SK-N-SH treated with all-trans-retinoic acid at 6 μM for 48 hours (cell line): ENCODE measurements around the gene ZNF219.

ENCODE experiments used
- ATAC-seq: fragments of 200-7000 bp; cut with Tn5 transposase; 3 replicates; pipeline ENCODE4 v1.9.1; 2020; ENCODE audit warnings: mild to moderate bottlenecking, moderate library complexity
- BACH2 ChIP-seq: fragments of 250-450 bp; sonication (Bioruptor Pico); IDR thresholded peaks from 2 replicates; pipeline ENCODE4 v1.9.0; 2021; ENCODE audit warnings: mild to moderate bottlenecking, borderline replicate concordance
- CSDC2 ChIP-seq: fragments of 250-450 bp; sonication (Bioruptor Pico); IDR thresholded peaks from 2 replicates; pipeline ENCODE4 v1.5.0; 2020; ENCODE audit warnings: mild to moderate bottlenecking, moderate library complexity
- ESRRG ChIP-seq: fragments of 250-450 bp; sonication (Bioruptor Pico); IDR thresholded peaks from 2 replicates; pipeline ENCODE4 v1.6.1; 2021; ENCODE audit warnings: mild to moderate bottlenecking
- ISL1 ChIP-seq: fragments of 250-450 bp; sonication (Bioruptor Pico); IDR thresholded peaks from 2 replicates; pipeline ENCODE4 v2.1.2; 2022; ENCODE audit warnings: mild to moderate bottlenecking, moderate library complexity
- OSR1 ChIP-seq: fragments of 250-450 bp; sonication (Bioruptor Pico); IDR thresholded peaks from 2 replicates; pipeline ENCODE4 v1.8.0; 2022; ENCODE audit warnings: moderate library complexity, mild to moderate bottlenecking, inconsistent platforms
- PPARA ChIP-seq: fragments of 250-450 bp; sonication (Bioruptor Pico); IDR thresholded peaks from 2 replicates; pipeline ENCODE4 v1.5.0; 2020; ENCODE audit warnings: mild to moderate bottlenecking, borderline replicate concordance
- RARB ChIP-seq: fragments of 250-450 bp; sonication (Bioruptor Pico); IDR thresholded peaks from 2 replicates; pipeline ENCODE4 v1.8.0; 2021; ENCODE audit warnings: mild to moderate bottlenecking, moderate library complexity
- SNAI2 ChIP-seq: fragments of 250-450 bp; sonication (Bioruptor Pico); IDR thresholded peaks from 2 replicates; pipeline ENCODE4 v1.5.0; 2020; ENCODE audit warnings: mild to moderate bottlenecking, moderate library complexity
- TCF4 ChIP-seq: fragments of 250-450 bp; sonication (Bioruptor Pico); IDR thresholded peaks from 2 replicates; pipeline ENCODE4 v1.8.0; 2021; ENCODE audit warnings: mild to moderate bottlenecking, moderate library complexity, borderline replicate concordance
- TOX ChIP-seq: fragments of 250-450 bp; sonication (Bioruptor Pico); IDR thresholded peaks from 2 replicates; pipeline ENCODE4 v1.8.0; 2021; ENCODE audit warnings: mild to moderate bottlenecking, moderate library complexity, borderline replicate concordance
- ZFP3 ChIP-seq: fragments of 250-450 bp; sonication (Bioruptor Pico); IDR thresholded peaks from 2 replicates; pipeline ENCODE4 v1.5.0; 2020; ENCODE audit warnings: mild to moderate bottlenecking, moderate library complexity
- ZFP30 ChIP-seq: fragments of 450-650 bp; formaldehyde crosslinking; IDR thresholded peaks from 2 replicates; pipeline ENCODE4 v1.5.0; 2022; ENCODE audit warnings: mild to moderate bottlenecking, moderate library complexity
- ZNF565 ChIP-seq: fragments of 450-650 bp; formaldehyde crosslinking; conservative IDR thresholded peaks from 2 replicates; pipeline ENCODE4 v1.5.0; 2020; ENCODE audit warnings: low read depth, mild to moderate bottlenecking, moderate library complexity
- ZNF70 ChIP-seq: fragments of 450-650 bp; formaldehyde crosslinking; IDR thresholded peaks from 2 replicates; pipeline ENCODE4 v1.5.0; 2020; ENCODE audit warnings: mild to moderate bottlenecking, moderate library complexity
- TF ChIP-seq, protein P1 (sequence below): fragments of 250-450 bp; sonication (Bioruptor Pico); IDR thresholded peaks from 2 replicates; pipeline ENCODE4 v1.8.0; 2020; ENCODE audit warnings: mild to moderate bottlenecking, moderate library complexity, borderline replicate concordance
- TF ChIP-seq, protein P2 (sequence below): fragments of 250-450 bp; sonication (Bioruptor Pico); IDR thresholded peaks from 2 replicates; pipeline ENCODE4 v1.8.0; 2021; ENCODE audit warnings: low read depth, mild to moderate bottlenecking, moderate library complexity, borderline replicate concordance
- TF ChIP-seq, protein P3 (sequence below): fragments of 250-450 bp; sonication (Bioruptor Pico); IDR thresholded peaks from 2 replicates; pipeline ENCODE4 v1.5.1; 2020; ENCODE audit warnings: low read depth, mild to moderate bottlenecking, moderate library complexity
- TF ChIP-seq, protein P4 (sequence below): fragments of 250-450 bp; sonication (Bioruptor Pico); IDR thresholded peaks from 2 replicates; pipeline ENCODE4 v1.5.0; 2020; ENCODE audit warnings: mild to moderate bottlenecking, moderate library complexity
- TF ChIP-seq, protein P5 (sequence below): fragments of 250-450 bp; sonication (Bioruptor Pico); IDR thresholded peaks from 2 replicates; pipeline ENCODE4 v1.5.1; 2021; ENCODE audit warnings: mild to moderate bottlenecking, moderate library complexity

Gene ZNF219

DNA sequence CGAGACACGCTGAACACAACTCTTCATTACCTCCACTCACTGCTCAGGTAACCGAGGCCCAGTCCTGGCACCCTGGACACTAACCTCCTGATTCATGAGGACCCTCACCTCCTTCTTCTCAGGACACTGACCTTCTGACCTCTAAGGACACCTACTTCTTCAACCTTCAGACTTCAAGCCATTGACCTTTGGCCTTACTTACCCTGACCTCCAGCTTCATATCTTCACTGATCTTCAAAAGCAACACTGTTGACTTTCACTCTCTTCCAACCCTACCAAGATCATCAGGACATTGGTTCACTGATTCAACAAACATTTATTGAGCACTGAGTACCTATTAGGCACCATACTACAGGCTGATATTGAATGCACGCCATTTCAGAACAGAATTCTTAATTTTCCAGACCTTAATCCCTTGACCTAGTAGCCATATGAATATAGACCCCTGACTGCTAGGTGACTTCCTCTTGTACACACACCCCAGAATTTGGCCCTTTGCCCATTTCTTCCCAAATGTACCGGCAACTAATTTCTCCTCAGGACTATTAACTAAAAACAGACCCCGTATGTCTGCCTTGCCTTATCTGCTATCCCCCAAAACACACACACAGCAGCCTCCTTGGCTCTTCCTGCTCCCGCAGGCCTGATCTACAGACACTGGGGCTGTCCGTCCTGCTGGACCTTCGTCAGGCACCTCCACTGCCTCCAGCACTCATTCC is 22.6 kb downstream of the ZNF219 start:
- no peak for ATAC-seq
- TF ChIP-seq, protein P1, sequence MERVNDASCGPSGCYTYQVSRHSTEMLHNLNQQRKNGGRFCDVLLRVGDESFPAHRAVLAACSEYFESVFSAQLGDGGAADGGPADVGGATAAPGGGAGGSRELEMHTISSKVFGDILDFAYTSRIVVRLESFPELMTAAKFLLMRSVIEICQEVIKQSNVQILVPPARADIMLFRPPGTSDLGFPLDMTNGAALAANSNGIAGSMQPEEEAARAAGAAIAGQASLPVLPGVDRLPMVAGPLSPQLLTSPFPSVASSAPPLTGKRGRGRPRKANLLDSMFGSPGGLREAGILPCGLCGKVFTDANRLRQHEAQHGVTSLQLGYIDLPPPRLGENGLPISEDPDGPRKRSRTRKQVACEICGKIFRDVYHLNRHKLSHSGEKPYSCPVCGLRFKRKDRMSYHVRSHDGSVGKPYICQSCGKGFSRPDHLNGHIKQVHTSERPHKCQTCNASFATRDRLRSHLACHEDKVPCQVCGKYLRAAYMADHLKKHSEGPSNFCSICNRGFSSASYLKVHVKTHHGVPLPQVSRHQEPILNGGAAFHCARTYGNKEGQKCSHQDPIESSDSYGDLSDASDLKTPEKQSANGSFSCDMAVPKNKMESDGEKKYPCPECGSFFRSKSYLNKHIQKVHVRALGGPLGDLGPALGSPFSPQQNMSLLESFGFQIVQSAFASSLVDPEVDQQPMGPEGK (CRISPR knock-in tag) = no peak
- TF ChIP-seq SNAI2 (CRISPR knock-in tag) (no peak), CSDC2 (CRISPR knock-in tag) (no peak), TCF4 (CRISPR knock-in tag) (no peak), BACH2 (CRISPR knock-in tag) (no peak), ISL1 (CRISPR knock-in tag) (no peak), ESRRG (CRISPR knock-in tag) (no peak), OSR1 (CRISPR knock-in tag) (no peak), PPARA (CRISPR knock-in tag) (no peak), ZFP3 (no peak), ZNF70 (CRISPR knock-in tag) (no peak), ZFP30 (CRISPR knock-in tag) (no peak), TOX (CRISPR knock-in tag) (no peak)
- TF ChIP-seq, protein P2, sequence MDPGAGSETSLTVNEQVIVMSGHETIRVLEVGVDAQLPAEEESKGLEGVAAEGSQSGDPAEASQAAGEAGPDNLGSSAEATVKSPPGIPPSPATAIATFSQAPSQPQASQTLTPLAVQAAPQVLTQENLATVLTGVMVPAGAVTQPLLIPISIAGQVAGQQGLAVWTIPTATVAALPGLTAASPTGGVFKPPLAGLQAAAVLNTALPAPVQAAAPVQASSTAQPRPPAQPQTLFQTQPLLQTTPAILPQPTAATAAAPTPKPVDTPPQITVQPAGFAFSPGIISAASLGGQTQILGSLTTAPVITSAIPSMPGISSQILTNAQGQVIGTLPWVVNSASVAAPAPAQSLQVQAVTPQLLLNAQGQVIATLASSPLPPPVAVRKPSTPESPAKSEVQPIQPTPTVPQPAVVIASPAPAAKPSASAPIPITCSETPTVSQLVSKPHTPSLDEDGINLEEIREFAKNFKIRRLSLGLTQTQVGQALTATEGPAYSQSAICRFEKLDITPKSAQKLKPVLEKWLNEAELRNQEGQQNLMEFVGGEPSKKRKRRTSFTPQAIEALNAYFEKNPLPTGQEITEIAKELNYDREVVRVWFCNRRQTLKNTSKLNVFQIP = no peak
- TF ChIP-seq, protein P3, sequence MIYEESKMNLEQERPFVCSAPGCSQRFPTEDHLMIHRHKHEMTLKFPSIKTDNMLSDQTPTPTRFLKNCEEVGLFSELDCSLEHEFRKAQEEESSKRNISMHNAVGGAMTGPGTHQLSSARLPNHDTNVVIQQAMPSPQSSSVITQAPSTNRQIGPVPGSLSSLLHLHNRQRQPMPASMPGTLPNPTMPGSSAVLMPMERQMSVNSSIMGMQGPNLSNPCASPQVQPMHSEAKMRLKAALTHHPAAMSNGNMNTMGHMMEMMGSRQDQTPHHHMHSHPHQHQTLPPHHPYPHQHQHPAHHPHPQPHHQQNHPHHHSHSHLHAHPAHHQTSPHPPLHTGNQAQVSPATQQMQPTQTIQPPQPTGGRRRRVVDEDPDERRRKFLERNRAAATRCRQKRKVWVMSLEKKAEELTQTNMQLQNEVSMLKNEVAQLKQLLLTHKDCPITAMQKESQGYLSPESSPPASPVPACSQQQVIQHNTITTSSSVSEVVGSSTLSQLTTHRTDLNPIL (CRISPR knock-in tag) = no peak

DNA sequence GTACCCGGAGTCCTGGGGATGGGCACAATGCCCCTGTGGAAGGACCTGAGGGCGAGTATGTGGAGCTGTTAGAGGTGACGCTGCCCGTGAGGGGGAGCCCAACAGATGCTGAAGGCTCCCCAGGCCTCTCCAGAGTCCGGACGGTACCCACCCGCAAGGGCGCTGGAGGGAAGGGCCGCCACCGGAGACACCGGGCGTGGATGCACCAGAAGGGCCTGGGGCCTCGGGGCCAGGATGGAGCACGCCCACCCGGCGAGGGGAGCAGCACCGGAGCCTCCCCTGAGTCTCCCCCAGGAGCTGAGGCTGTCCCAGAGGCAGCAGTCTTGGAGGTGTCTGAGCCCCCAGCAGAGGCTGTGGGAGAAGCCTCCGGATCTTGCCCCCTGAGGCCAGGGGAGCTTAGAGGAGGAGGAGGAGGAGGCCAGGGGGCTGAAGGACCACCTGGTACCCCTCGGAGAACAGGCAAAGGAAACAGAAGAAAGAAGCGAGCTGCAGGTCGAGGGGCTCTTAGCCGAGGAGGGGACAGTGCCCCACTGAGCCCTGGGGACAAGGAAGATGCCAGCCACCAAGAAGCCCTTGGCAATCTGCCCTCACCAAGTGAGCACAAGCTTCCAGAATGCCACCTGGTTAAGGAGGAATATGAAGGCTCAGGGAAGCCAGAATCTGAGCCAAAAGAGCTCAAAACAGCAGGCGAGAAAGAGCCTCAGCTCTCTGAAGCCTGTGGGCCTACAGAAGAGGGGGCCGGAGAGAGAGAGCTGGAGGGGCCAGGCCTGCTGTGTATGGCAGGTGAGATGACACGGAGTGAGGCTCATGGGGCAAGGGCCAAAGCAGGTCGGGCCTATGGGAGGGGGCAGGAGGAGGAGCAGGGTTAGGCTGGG is 23.8 kb downstream of the ZNF219 start:
- no peak for ATAC-seq
- TF ChIP-seq TOX (CRISPR knock-in tag) (no peak), SNAI2 (CRISPR knock-in tag) (no peak), ISL1 (CRISPR knock-in tag) (no peak), RARB (CRISPR knock-in tag) (no peak), TCF4 (CRISPR knock-in tag) (no peak), ESRRG (CRISPR knock-in tag) (no peak), ZFP30 (CRISPR knock-in tag) (no peak)
- TF ChIP-seq, protein P4, sequence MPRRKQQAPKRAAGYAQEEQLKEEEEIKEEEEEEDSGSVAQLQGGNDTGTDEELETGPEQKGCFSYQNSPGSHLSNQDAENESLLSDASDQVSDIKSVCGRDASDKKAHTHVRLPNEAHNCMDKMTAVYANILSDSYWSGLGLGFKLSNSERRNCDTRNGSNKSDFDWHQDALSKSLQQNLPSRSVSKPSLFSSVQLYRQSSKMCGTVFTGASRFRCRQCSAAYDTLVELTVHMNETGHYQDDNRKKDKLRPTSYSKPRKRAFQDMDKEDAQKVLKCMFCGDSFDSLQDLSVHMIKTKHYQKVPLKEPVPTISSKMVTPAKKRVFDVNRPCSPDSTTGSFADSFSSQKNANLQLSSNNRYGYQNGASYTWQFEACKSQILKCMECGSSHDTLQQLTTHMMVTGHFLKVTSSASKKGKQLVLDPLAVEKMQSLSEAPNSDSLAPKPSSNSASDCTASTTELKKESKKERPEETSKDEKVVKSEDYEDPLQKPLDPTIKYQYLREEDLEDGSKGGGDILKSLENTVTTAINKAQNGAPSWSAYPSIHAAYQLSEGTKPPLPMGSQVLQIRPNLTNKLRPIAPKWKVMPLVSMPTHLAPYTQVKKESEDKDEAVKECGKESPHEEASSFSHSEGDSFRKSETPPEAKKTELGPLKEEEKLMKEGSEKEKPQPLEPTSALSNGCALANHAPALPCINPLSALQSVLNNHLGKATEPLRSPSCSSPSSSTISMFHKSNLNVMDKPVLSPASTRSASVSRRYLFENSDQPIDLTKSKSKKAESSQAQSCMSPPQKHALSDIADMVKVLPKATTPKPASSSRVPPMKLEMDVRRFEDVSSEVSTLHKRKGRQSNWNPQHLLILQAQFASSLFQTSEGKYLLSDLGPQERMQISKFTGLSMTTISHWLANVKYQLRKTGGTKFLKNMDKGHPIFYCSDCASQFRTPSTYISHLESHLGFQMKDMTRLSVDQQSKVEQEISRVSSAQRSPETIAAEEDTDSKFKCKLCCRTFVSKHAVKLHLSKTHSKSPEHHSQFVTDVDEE (CRISPR knock-in tag) = no peak
- TF ChIP-seq, protein P5, sequence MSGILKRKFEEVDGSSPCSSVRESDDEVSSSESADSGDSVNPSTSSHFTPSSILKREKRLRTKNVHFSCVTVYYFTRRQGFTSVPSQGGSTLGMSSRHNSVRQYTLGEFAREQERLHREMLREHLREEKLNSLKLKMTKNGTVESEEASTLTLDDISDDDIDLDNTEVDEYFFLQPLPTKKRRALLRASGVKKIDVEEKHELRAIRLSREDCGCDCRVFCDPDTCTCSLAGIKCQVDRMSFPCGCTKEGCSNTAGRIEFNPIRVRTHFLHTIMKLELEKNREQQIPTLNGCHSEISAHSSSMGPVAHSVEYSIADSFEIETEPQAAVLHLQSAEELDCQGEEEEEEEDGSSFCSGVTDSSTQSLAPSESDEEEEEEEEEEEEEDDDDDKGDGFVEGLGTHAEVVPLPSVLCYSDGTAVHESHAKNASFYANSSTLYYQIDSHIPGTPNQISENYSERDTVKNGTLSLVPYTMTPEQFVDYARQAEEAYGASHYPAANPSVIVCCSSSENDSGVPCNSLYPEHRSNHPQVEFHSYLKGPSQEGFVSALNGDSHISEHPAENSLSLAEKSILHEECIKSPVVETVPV = no peak
- TF ChIP-seq, all 23 proteins: peak for 0

DNA sequence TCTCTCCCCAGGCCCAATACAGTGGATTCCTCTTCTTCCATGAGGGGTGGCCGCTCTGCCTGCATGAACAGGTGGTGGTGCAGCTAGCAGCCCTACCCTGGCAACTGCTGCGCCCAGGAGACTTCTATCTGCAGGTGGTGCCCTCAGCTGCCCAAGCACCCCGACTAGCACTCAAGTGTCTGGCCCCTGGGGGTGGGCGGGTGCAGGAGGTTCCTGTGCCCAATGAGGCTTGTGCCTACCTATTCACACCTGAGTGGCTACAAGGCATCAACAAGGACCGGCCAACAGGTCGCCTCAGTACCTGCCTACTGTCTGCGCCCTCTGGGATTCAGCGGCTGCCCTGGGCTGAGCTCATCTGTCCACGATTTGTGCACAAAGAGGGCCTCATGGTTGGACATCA is 24.5 kb downstream of the ZNF219 start:
- ATAC-seq = no peak
- TF ChIP-seq ZNF565 (CRISPR knock-in tag) = no peak
- TF ChIP-seq, protein P1 (CRISPR knock-in tag) = no peak
